ENCODE data around the gene IQCF5. TPM values are rescaled to one million over a fixed set of nuclear protein-coding genes. Genes with fewer than 3 reads are reported as not detected.
A peak's percentile ranks its signal among the peaks of the same experiment; 100 is the strongest.

Gene IQCF5
- total and polyA plus RNA-seq, 4 experiments from 2014 or later = not detected

DNA sequence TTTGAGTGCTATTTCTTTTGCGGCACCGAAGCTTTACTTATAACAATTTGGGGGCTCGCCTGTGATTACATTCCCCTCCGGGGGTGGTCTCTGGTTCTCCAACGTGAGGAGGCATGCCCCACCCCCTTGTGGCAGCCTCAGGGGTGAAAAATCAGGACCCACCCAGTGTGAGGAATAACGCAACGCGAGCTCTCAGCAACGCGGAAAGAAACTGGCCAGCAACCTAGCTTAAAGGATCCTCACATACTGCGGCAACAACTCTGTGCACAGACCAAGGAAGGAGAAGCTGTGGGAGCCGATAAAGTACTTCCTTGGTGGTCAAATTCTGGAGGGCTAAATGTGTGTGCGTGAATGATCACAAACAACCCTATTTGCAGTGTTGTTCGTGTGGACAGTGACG, 22.0 kb upstream of the IQCF5 start:
- Histone ChIP-seq H3K4me1 (ENCODE audit: insufficient read depth, low read length) (no peaks in the 10 kb centered on the region), H3K9me3 (ENCODE audit: control insufficient read depth in 1 of 2, low read length in 2 of 2) (no peaks in the 10 kb centered on the region), H3K4me3 (ENCODE audit: low read length in 2 of 2) (no peak overlapping the region), H3K27ac (ENCODE audit: low read depth, low read length) (no peak overlapping the region), H3K27me3 (ENCODE audit: insufficient read depth, low read length) (no peaks in the 10 kb centered on the region), H3K36me3 (ENCODE audit: insufficient read depth, low read length) (no peaks in the 10 kb centered on the region)
- ChIA-PET POLR2A (ENCODE audit: partially characterized antibody) (no interaction called here), CTCF (ENCODE audit: partially characterized antibody) (no interaction called here)
- Mint-ChIP-seq H3K4me1 (peaks cover 0 to 3% (median under 1%) of the 10 kb centered on the region in 4 donors), H3K4me3 (no peak overlapping the region), H3K27ac (no peak overlapping the region), H3K36me3 (peaks cover 0 to 3% of the 10 kb centered on the region in 2 donors), H3K9me3 (peaks cover 0 to under 1% (median 0%) of the 10 kb centered on the region in 8 donors), H3K27me3 (peaks cover 18 to 36% of the 10 kb centered on the region in 2 donors)
- intact Hi-C loops (cut with micrococcal nuclease) = no loop called here
- no peak for DNase-seq

DNA sequence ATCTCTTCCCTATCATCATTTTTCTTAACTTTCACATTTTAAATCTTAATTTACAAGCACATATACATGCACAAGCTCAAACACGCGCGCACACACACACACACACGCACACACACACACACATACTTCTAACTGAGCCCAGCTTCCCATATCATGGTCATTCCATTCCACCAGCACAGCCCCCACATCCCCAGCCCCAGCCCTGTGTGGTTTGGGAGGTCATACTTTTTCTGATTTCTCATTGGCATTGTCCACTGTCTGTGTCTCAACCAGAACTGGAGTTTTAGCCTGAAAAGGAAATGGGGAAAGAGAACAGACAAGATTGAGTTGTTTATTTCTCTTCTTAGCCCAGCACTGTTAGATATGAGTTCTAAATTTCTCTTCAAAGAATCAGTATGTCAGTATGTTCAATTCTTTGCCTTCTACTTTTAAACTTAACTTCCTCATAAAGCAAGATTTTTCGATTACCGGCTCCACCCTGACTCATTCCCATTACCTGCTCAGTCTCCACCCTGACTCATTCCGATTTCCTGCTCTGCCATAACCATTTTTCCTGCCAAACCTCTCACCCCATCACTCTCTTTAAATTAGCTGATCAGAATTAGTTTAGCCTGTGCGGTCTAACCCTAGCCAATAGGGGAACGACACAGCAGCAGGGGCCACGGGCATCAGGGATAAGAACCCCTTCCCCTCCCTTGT, 21.4 kb upstream of the IQCF5 start:
- no peak for DNase-seq
- H3K9me3 ChIP-seq (ENCODE audit: control insufficient read depth in 1 of 2, low read length in 2 of 2) = no peaks in the 10 kb centered on the region
- Mint-ChIP-seq H3K36me3 (peaks cover 0 to 3% of the 10 kb centered on the region in 2 donors), H3K9me3 (no peaks in the 10 kb centered on the region), H3K4me3 (no peak overlapping the region), H3K27me3 (peaks cover 19 to 34% of the 10 kb centered on the region in 2 donors), H3K4me1 (peaks cover 0 to 4% (median under 1%) of the 10 kb centered on the region in 4 donors), H3K27ac (no peak overlapping the region)
- H3K36me3 ChIP-seq (ENCODE audit: insufficient read depth, low read length) = no peaks in the 10 kb centered on the region
- ChIA-PET POLR2A (ENCODE audit: partially characterized antibody) (no interaction called here), CTCF (ENCODE audit: partially characterized antibody) (no interaction called here)
- no peak overlapping the region for H3K27ac ChIP-seq (ENCODE audit: low read depth, low read length)
- no peaks in the 10 kb centered on the region for H3K4me1 ChIP-seq (ENCODE audit: insufficient read depth, low read length)
- intact Hi-C loops (cut with micrococcal nuclease) = no loop called here
- H3K4me3 ChIP-seq (ENCODE audit: low read length in 2 of 2) = no peak overlapping the region
- no peaks in the 10 kb centered on the region for H3K27me3 ChIP-seq (ENCODE audit: insufficient read depth, low read length)

DNA sequence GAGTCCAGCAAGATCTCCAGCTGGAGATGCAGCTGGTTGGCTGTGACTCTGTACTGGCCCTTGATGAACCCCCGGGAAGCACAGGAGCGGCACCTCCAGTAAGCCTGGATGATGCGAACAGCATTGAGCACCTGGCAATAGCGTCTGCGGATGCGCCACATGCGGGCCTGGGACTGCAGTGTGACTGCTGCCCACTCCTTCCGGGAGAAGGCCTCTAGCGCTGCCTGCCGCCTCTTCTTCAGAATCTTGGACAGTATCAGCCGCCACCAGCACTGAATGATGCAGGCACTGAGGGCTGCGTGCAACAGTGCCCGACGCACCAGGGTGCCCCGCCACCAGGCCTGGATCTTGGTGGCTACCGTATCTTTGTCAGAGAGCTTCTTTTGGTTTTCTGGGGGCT, 19.5 kb upstream of the IQCF5 start:
- intact Hi-C loops (cut with micrococcal nuclease) = no loop called here
- POLR2A ChIA-PET (ENCODE audit: partially characterized antibody) = no interaction called here
- no peaks in the 10 kb centered on the region for H3K36me3 ChIP-seq (ENCODE audit: insufficient read depth, low read length)
- CTCF ChIA-PET (ENCODE audit: partially characterized antibody) = no interaction called here
- H3K4me3 Mint-ChIP-seq = no peak overlapping the region
- no peak for DNase-seq
- peaks cover 23 to 29% of the 10 kb centered on the region in 2 donors for H3K27me3 Mint-ChIP-seq
- H3K9me3 ChIP-seq (ENCODE audit: control insufficient read depth in 1 of 2, low read length in 2 of 2) = no peaks in the 10 kb centered on the region
- H3K27me3 ChIP-seq (ENCODE audit: insufficient read depth, low read length) = no peaks in the 10 kb centered on the region
- H3K4me3 ChIP-seq (ENCODE audit: low read length in 2 of 2) = no peak overlapping the region
- H3K36me3 Mint-ChIP-seq = peaks cover 0 to 3% of the 10 kb centered on the region in 2 donors
- no peak overlapping the region for H3K27ac ChIP-seq (ENCODE audit: low read depth, low read length)
- peaks cover 0 to 8% (median 2%) of the 10 kb centered on the region in 4 donors for H3K4me1 Mint-ChIP-seq
- no peak overlapping the region for H3K27ac Mint-ChIP-seq
- no peaks in the 10 kb centered on the region for H3K9me3 Mint-ChIP-seq
- peaks cover 3% of the 10 kb centered on the region for H3K4me1 ChIP-seq (ENCODE audit: insufficient read depth, low read length)

DNA sequence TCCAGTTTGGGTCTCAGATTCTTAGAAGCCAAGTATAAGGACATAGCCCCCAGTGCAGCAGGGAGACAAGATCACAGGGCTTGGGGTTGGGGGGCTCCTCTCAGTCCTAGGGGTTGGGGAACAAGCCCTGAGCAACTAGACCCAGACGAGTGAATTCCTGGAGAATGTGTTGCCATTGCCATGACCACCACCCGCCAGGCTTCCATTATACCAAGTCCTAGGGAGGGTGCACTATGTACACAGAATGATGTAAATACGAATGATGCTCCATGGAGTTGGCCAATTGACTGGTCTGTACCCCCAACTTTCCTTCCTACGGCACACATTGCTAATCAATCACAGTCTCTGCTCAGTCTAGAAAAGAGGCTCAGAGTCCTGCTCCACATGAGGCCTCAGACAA, 19.0 kb upstream of the IQCF5 start:
- no peak for DNase-seq
- H3K4me3 ChIP-seq (ENCODE audit: low read length in 2 of 2) = no peak overlapping the region
- no peak overlapping the region for H3K4me3 Mint-ChIP-seq
- peaks cover 23 to 29% of the 10 kb centered on the region in 2 donors for H3K27me3 Mint-ChIP-seq
- intact Hi-C loops (cut with micrococcal nuclease) = no loop called here
- H3K9me3 ChIP-seq (ENCODE audit: control insufficient read depth in 1 of 2, low read length in 2 of 2) = no peaks in the 10 kb centered on the region
- H3K36me3 Mint-ChIP-seq = peaks cover 0 to 3% of the 10 kb centered on the region in 2 donors
- no peaks in the 10 kb centered on the region for H3K36me3 ChIP-seq (ENCODE audit: insufficient read depth, low read length)
- POLR2A ChIA-PET (ENCODE audit: partially characterized antibody) = no interaction called here
- no peaks in the 10 kb centered on the region for H3K9me3 Mint-ChIP-seq
- no peak overlapping the region for H3K27ac Mint-ChIP-seq
- peaks cover 3% of the 10 kb centered on the region for H3K4me1 ChIP-seq (ENCODE audit: insufficient read depth, low read length)
- CTCF ChIA-PET (ENCODE audit: partially characterized antibody) = no interaction called here
- H3K27me3 ChIP-seq (ENCODE audit: insufficient read depth, low read length) = no peaks in the 10 kb centered on the region
- peaks cover 0 to 8% (median 2%) of the 10 kb centered on the region in 4 donors for H3K4me1 Mint-ChIP-seq
- no peak overlapping the region for H3K27ac ChIP-seq (ENCODE audit: low read depth, low read length)

DNA sequence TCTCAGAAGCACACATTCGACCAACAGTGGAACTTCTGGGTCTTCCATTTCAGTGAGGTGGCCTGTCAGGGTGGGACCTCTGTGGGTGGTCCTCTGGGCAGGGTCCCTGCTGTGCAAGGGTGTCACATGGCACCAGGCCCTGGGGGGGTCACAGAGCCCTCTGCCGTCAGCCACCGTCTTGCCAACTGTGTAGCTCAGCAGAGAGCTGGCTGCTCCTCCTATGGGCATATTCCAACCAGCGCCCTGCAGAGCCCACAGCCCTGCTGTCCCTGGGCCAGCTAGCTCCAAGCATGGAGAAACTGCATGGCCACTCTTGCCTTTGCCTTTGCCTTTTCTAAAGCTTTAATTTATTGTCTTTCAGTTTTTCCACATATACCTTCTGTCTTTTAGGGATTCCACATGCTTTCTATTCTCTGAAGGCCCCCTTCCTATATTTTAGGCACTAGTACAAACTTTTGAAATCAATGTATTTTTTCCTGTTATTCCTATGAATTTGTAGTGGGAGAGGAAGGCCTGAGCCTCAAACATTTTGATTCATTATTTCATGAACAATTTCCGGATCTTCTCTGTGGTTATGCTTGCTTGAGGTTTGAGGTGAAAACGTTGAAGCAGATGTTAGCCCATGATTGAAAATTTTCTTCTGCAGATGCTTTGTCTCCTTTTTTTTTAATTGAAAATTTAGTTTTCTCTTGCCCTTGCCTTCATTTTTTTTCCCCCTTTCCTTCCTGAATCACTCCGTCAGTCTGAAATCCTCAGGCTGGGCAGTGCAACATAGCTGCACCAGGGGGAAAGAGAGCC, 16.0 kb upstream of the IQCF5 start:
- intact Hi-C loops (cut with micrococcal nuclease) = no loop called here
- Mint-ChIP-seq H3K4me1 (peaks cover 0 to 8% (median 1%) of the 10 kb centered on the region in 4 donors), H3K9me3 (no peaks in the 10 kb centered on the region), H3K27me3 (peaks cover 10 to 13% of the 10 kb centered on the region in 2 donors), H3K36me3 (no peaks in the 10 kb centered on the region), H3K27ac (peak overlapping the region in 1 of 7 donors; percentile 15), H3K4me3 (no peak overlapping the region)
- ChIA-PET CTCF (ENCODE audit: partially characterized antibody) (no interaction called here), POLR2A (ENCODE audit: partially characterized antibody) (no interaction called here)
- H3K4me3 ChIP-seq (ENCODE audit: low read length in 2 of 2) = no peak overlapping the region
- DNase-seq = no peak
- no peaks in the 10 kb centered on the region for H3K9me3 ChIP-seq (ENCODE audit: control insufficient read depth in 1 of 2, low read length in 2 of 2)
- H3K27me3 ChIP-seq (ENCODE audit: insufficient read depth, low read length) = no peaks in the 10 kb centered on the region
- no peak overlapping the region for H3K27ac ChIP-seq (ENCODE audit: low read depth, low read length)
- H3K4me1 ChIP-seq (ENCODE audit: insufficient read depth, low read length) = peaks cover 3% of the 10 kb centered on the region
- H3K36me3 ChIP-seq (ENCODE audit: insufficient read depth, low read length) = no peaks in the 10 kb centered on the region

DNA sequence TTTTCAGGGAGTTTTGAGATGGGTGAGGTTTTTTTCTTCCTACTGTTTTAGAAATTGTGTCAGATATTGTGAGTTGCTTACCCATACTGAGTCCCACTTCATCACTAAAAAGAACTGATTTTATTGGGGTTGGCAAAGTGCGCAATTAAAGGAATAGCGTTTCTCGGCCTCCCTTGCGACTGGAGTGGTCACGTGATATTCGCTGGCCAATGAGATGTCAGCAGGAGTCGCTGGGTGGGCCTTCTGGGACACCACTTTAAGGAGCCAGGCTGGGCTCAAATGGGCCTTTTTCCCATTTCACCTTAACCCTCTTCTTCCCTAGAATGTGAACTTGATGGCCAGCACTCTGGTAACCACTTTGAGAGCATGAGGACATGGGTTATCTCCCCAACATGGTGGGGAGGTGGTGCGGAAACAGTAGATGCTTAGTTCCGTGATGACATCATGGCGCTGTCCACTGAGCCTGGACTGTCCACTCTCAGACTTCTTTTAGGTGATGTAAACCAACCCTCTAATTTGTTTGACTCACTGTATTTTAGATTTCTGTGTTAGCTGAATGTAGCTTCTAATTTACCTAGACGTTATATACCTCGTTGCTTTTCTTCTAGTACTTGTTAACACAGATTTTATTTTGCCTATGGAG, 13.2 kb upstream of the IQCF5 start:
- Mint-ChIP-seq H3K27ac (no peak overlapping the region), H3K36me3 (no peaks in the 10 kb centered on the region), H3K4me3 (no peak overlapping the region), H3K27me3 (peaks cover 11 to 12% of the 10 kb centered on the region in 2 donors), H3K4me1 (peaks cover 0 to 8% (median 1%) of the 10 kb centered on the region in 4 donors), H3K9me3 (no peaks in the 10 kb centered on the region)
- H3K4me1 ChIP-seq (ENCODE audit: insufficient read depth, low read length) = peaks cover 3% of the 10 kb centered on the region
- H3K4me3 ChIP-seq (ENCODE audit: low read length in 2 of 2) = no peak overlapping the region
- no peaks in the 10 kb centered on the region for H3K36me3 ChIP-seq (ENCODE audit: insufficient read depth, low read length)
- no peak for DNase-seq
- H3K9me3 ChIP-seq (ENCODE audit: control insufficient read depth in 1 of 2, low read length in 2 of 2) = no peaks in the 10 kb centered on the region
- no peaks in the 10 kb centered on the region for H3K27me3 ChIP-seq (ENCODE audit: insufficient read depth, low read length)
- intact Hi-C loops (cut with micrococcal nuclease) = no loop called here
- ChIA-PET POLR2A (ENCODE audit: partially characterized antibody) (no interaction called here), CTCF (ENCODE audit: partially characterized antibody) (no interaction called here)
- no peak overlapping the region for H3K27ac ChIP-seq (ENCODE audit: low read depth, low read length)

DNA sequence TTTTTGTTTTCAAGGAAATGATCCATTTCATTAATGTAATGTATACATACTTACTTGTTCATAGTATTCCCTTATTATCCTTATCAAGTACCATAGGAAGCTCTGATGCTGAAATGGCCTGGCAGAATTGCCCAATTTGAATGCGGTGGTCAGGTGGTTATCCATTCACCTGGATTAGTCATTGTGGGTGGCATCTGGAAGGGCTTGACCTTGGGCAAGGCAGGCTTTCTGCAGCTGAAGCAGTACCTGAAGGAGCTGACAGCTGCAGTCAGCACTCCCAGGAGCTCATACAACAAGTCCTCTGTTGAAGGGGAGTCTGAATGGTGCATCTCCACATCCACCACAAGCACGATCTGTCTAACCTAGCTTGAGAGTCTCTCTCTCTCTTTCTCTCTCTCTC, 12.2 kb upstream of the IQCF5 start:
- Mint-ChIP-seq H3K27ac (no peak overlapping the region), H3K27me3 (peaks cover 8 to 11% of the 10 kb centered on the region in 2 donors), H3K36me3 (no peaks in the 10 kb centered on the region), H3K4me3 (no peak overlapping the region), H3K4me1 (peaks cover 0 to 8% (median 1%) of the 10 kb centered on the region in 4 donors), H3K9me3 (no peaks in the 10 kb centered on the region)
- intact Hi-C loops (cut with micrococcal nuclease) = no loop called here
- peaks cover 3% of the 10 kb centered on the region for H3K4me1 ChIP-seq (ENCODE audit: insufficient read depth, low read length)
- H3K4me3 ChIP-seq (ENCODE audit: low read length in 2 of 2) = no peak overlapping the region
- H3K9me3 ChIP-seq (ENCODE audit: control insufficient read depth in 1 of 2, low read length in 2 of 2) = no peaks in the 10 kb centered on the region
- CTCF ChIA-PET (ENCODE audit: partially characterized antibody) = no interaction called here
- DNase-seq = no peak
- no peaks in the 10 kb centered on the region for H3K27me3 ChIP-seq (ENCODE audit: insufficient read depth, low read length)
- no peak overlapping the region for H3K27ac ChIP-seq (ENCODE audit: low read depth, low read length)
- H3K36me3 ChIP-seq (ENCODE audit: insufficient read depth, low read length) = no peaks in the 10 kb centered on the region
- POLR2A ChIA-PET (ENCODE audit: partially characterized antibody) = no interaction called here
